ENCODE data around the gene CYP19A1.

DNA sequence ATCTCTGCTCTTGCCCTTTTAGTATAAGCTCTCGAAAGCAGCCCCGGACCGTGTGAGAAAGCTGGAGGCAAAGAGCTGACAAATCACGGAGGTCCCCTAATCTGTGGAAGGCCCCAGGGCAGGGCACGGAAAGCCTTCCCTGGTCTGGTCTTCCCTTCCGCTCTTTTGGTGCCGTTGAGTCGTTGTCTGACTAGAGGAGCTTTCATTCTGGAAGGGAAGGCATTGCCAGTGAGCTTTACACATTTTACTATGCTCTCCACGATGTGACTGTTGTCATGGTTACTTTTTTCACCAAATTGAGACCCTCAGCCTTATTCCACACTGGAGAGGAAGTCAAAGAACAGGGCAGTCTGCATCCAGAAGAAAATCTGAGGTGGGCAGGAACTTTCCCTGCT is 71.7 kb downstream of the CYP19A1 start:
- TF ChIP-seq CTCF (IDR thresholded peaks at IDR 0.05; ENCODE audit: poor library complexity) (no peak), EZH2 (IDR thresholded peaks at IDR 0.05; ENCODE audit: borderline replicate concordance) (no peak), EZH2phosphoT487 (IDR thresholded peaks at IDR 0.05; ENCODE audit: low read depth, severe bottlenecking, unreplicated experiment) (no peak)
